ENCODE measurements around the gene CAB39L. TPM values are rescaled to one million over a fixed set of nuclear protein-coding genes. Genes with fewer than 3 reads are reported as not detected.

CAB39L gene
- total RNA-seq, 1 donor from 2014 or later = 8.8 TPM

DNA sequence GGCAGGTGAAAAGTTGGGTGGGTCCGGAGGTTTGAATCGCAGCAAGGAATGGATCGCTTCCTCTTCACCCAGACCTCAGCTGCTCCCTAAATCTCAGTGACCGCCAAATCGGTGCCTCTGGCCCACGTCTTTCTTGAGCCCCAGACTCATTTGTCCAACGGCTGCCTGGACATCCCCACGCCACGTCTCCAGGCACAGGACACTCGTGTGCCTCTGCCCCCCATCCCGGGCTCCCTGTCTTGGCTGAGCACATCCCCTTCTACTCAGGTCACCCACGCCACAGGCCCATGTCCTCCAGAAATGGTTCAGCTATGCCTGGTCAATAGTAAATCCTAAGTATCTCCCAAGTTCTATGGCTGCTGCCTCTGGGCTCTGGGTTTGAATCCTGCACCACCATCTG, 139.5 kb downstream of the CAB39L start:
- DNase-seq (ENCODE audit: low spot score, unreplicated experiment) = no peak
- H3K4me1 Mint-ChIP-seq (ENCODE audit: low read depth) = peaks cover 23% of the 10 kb centered on the region
- peaks cover 2% of the 10 kb centered on the region for H3K27me3 Mint-ChIP-seq
- no peak overlapping the region for H3K27ac Mint-ChIP-seq
- no peaks in the 10 kb centered on the region for H3K36me3 Mint-ChIP-seq (ENCODE audit: insufficient read depth)
- TF ChIP-seq, protein P1, sequence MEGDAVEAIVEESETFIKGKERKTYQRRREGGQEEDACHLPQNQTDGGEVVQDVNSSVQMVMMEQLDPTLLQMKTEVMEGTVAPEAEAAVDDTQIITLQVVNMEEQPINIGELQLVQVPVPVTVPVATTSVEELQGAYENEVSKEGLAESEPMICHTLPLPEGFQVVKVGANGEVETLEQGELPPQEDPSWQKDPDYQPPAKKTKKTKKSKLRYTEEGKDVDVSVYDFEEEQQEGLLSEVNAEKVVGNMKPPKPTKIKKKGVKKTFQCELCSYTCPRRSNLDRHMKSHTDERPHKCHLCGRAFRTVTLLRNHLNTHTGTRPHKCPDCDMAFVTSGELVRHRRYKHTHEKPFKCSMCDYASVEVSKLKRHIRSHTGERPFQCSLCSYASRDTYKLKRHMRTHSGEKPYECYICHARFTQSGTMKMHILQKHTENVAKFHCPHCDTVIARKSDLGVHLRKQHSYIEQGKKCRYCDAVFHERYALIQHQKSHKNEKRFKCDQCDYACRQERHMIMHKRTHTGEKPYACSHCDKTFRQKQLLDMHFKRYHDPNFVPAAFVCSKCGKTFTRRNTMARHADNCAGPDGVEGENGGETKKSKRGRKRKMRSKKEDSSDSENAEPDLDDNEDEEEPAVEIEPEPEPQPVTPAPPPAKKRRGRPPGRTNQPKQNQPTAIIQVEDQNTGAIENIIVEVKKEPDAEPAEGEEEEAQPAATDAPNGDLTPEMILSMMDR (IDR thresholded peaks at IDR 0.05; ENCODE audit: unreplicated experiment) = no peak
- no peak overlapping the region for H3K4me3 Mint-ChIP-seq (ENCODE audit: low read depth)
- no peaks in the 10 kb centered on the region for H3K9me3 Mint-ChIP-seq (ENCODE audit: low read depth)

DNA sequence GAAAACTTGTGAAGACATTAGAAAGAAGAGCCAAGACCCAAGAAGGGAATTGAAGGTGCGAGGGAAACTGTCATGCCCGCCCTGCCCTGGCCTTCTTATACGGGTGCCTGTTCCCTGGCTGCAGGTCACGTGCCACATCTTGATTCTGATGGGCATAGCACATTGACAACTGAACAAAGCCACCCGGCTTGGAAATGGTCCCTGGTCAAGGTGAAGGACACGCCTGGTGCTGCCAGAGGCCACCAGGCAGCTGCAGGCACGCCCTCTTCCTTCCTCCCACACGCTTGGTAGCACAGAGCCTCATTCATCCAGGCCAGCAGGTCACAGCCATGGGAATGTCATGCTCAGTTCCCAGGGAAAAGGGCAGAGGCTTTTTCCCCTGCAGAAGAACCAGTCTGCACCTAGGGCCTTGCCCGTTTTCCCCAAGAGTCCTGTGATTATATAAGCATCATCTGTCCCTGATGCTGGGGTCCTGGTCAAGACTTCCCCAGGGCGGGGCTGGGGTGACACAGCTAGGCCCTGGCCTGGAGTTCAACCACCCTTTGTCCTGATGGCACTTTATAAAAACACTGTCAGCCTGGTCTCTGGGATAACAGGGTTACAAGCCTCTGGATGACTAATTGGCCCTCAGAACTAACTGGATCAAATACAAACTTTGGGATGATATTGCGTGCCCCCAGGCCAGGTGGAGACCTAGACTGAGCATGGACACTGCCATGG, 140.2 kb downstream of the CAB39L start:
- no peak for DNase-seq (ENCODE audit: low spot score, unreplicated experiment)
- H3K36me3 Mint-ChIP-seq (ENCODE audit: insufficient read depth) = no peaks in the 10 kb centered on the region
- peaks cover 2% of the 10 kb centered on the region for H3K27me3 Mint-ChIP-seq
- H3K9me3 Mint-ChIP-seq (ENCODE audit: low read depth) = no peaks in the 10 kb centered on the region
- H3K27ac Mint-ChIP-seq = no peak overlapping the region
- TF ChIP-seq, protein P1 (IDR thresholded peaks at IDR 0.05; ENCODE audit: unreplicated experiment) = no peak
- no peak overlapping the region for H3K4me3 Mint-ChIP-seq (ENCODE audit: low read depth)
- H3K4me1 Mint-ChIP-seq (ENCODE audit: low read depth) = peaks cover 24% of the 10 kb centered on the region

DNA sequence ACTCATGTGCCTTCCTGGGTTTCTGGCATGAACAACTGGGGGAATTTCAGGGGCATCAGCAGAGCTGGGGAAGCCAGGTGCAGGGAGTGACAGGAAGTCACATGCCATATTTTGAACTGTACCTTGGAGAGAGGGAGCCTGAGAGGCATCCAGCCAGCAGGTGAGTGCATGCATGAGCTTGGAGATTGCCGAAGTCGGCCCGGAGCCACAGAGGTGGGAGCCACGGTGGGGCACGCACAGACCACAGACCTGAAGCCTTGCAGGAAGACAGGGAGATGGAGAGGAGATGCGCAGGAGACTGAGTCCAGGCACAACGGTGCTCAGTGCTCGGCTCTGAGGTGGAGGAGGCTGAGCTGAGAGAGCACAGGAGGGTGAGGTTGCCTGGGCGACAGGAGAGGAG, 141.0 kb downstream of the CAB39L start:
- TF ChIP-seq, protein P1 (IDR thresholded peaks at IDR 0.05; ENCODE audit: unreplicated experiment) = no peak
- no peak for DNase-seq (ENCODE audit: low spot score, unreplicated experiment)
- Mint-ChIP-seq H3K27me3 (peaks cover 2% of the 10 kb centered on the region), H3K36me3 (ENCODE audit: insufficient read depth) (no peaks in the 10 kb centered on the region), H3K27ac (no peak overlapping the region), H3K9me3 (ENCODE audit: low read depth) (no peaks in the 10 kb centered on the region), H3K4me1 (ENCODE audit: low read depth) (peaks cover 16% of the 10 kb centered on the region), H3K4me3 (ENCODE audit: low read depth) (no peak overlapping the region)

DNA sequence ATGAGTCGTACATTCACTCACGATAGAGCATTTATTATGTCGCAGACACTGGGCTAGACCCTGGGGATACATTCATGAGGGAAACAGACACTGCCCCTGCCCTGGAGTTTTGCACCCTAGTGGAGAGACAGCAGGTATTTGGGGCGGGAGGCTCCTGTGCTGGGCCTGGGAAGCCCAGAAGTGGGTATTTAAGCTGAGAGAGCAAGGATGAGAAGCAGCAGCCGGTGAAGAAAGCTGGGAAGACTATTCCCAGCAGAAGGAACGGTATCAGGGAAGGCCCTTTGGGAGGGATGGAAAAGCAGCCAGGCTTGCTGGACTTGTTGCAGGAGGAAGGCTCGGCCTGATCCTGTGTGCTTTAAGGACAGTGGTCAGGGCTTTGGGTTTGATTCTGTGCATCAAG, 141.6 kb downstream of the CAB39L start:
- peaks cover 14% of the 10 kb centered on the region for H3K4me1 Mint-ChIP-seq (ENCODE audit: low read depth)
- no peak for DNase-seq (ENCODE audit: low spot score, unreplicated experiment)
- no peaks in the 10 kb centered on the region for H3K9me3 Mint-ChIP-seq (ENCODE audit: low read depth)
- H3K27me3 Mint-ChIP-seq = peaks cover 2% of the 10 kb centered on the region
- peak overlapping the region; percentile 64 for H3K27ac Mint-ChIP-seq
- no peaks in the 10 kb centered on the region for H3K36me3 Mint-ChIP-seq (ENCODE audit: insufficient read depth)
- TF ChIP-seq, protein P1 (IDR thresholded peaks at IDR 0.05; ENCODE audit: unreplicated experiment) = no peak
- H3K4me3 Mint-ChIP-seq (ENCODE audit: low read depth) = no peak overlapping the region

DNA sequence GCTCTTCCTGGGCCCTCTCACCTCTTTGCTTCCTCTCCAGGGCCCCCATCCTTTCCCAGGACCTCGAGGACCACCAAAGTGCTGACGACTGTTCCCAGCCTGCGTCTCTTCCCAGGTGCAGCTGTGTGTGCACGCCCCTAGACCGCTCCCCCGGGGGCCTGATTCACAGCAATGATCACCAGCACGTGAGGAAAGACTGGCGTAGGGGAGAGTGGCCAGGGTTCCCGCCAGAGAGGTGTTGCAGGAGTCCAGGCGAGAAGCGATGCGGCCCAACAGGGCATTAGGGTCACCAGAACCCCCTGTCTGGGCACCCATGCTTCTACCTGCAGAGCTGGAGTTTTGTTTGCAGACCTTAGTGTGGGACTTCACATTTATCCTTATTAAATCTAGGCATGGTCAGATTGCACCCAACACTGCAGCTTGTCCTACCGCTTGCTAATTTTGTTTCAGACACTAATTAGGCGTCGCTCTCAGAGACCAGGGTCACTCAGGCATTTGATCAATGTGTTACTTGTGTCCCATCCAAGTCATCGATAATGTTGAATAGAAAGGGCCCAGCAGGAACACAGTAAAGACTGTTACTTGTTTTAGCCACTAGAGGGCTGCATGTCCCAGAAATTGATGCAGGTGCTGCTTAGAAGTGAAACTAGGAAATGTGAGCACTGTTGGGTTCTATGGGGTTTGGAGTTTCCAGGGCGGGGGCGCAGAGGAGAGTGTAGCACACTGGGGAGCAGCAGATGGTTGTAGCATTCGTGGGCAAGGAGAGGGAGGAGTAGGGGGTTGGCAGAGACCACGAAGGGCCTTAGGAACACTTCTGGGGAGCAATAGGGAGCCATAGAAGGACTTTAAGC, 142.9 kb downstream of the CAB39L start:
- H3K36me3 Mint-ChIP-seq (ENCODE audit: insufficient read depth) = no peaks in the 10 kb centered on the region
- peaks cover 14% of the 10 kb centered on the region for H3K4me1 Mint-ChIP-seq (ENCODE audit: low read depth)
- H3K27ac Mint-ChIP-seq = no peak overlapping the region
- peak overlapping the region; percentile 7 for H3K4me3 Mint-ChIP-seq (ENCODE audit: low read depth)
- DNase-seq (ENCODE audit: low spot score, unreplicated experiment) = peak; percentile 41
- TF ChIP-seq, protein P1 (IDR thresholded peaks at IDR 0.05; ENCODE audit: unreplicated experiment) = peak; percentile 87
- no peaks in the 10 kb centered on the region for H3K9me3 Mint-ChIP-seq (ENCODE audit: low read depth)
- peaks cover 2% of the 10 kb centered on the region for H3K27me3 Mint-ChIP-seq

Data from progenitor cell of endocrine pancreas (in vitro differentiated cells).